Motor neuron (in vitro differentiated cells): Measurements from ENCODE around the gene HERPUD1. TPM values are rescaled to one million over a fixed set of nuclear protein-coding genes. Genes with fewer than 3 reads are reported as not detected.
"Not testable (repeated sequence)": the region's sequence is repeated elsewhere in the genome, so short reads cannot be mapped to it uniquely, and the experiment has no call there.

Experiments
- ATAC-seq, 8 experiments: fragments of 200-7000 bp; cut with Tn5 transposase; replicated peaks in 6 of 8; 2 replicates each; pipeline ENCODE4 v1.8.0; 2021; ENCODE audit warnings: mild to moderate bottlenecking in 8 of 8, moderate library complexity in 8 of 8
- H3K27ac ChIP-seq, 2 donors: fragments of 250-450 bp; sonication (Bioruptor Pico); 2 replicates each; pipeline ENCODE4 v1.9.0; 2021; ENCODE audit warnings: antibody characterized with exemption in 2 of 2, mild to moderate bottlenecking in 2 of 2, moderate library complexity in 1 of 2
- H3K4me1 ChIP-seq, 2 donors: fragments of 250-450 bp; sonication (Bioruptor Pico); replicated peaks in 1 of 2; 2 replicates each; pipeline ENCODE4 v1.6.1; 2021; ENCODE audit warnings: antibody characterized with exemption in 2 of 2, mild to moderate bottlenecking in 2 of 2, moderate library complexity in 1 of 2
- H3K4me3 ChIP-seq, 5 donors: fragments of 250-450 bp; sonication (Bioruptor Pico); 2 replicates each; pipeline ENCODE4 v1.9.0; 2021; ENCODE audit warnings: antibody characterized with exemption in 5 of 5, mild to moderate bottlenecking in 5 of 5, moderate library complexity in 4 of 5
- WGBS, 10 experiments: fragments of 450-650 bp; shearing (Covaris generic); methylation state at CpG; one replicate each; pipeline ENCODE4 v1.0.0; 2022; 5-methylcytosine and 5-hydroxymethylcytosine counted together
- in situ Hi-C, 9 experiments: fragments of 400-800 bp; cut with MboI; loops; one replicate each; pipeline ENCODE4 v1.15.0; 2021; ENCODE audit warnings: low sequenced_read_pairs in 9 of 9, low pct_unique_long_range_greater_than_20kb in 2 of 9; ENCODE audit not compliant: unreplicated experiment in 9 of 9
- total RNA-seq, 8 experiments: library from RNA; unstranded; fragments of 300-600 nt; gene quantifications; 2 replicates each; pipeline versions ENCODE4 v1.2.3 to v1.2.4, GENCODE V29; 2022

Gene HERPUD1, protein sequence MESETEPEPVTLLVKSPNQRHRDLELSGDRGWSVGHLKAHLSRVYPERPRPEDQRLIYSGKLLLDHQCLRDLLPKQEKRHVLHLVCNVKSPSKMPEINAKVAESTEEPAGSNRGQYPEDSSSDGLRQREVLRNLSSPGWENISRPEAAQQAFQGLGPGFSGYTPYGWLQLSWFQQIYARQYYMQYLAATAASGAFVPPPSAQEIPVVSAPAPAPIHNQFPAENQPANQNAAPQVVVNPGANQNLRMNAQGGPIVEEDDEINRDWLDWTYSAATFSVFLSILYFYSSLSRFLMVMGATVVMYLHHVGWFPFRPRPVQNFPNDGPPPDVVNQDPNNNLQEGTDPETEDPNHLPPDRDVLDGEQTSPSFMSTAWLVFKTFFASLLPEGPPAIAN
- 100 to 1,000 TPM in 6 of 8 experiments, 10 to 100 TPM in 2; 53.4 to 218 (median 119) TPM for total RNA-seq

DNA sequence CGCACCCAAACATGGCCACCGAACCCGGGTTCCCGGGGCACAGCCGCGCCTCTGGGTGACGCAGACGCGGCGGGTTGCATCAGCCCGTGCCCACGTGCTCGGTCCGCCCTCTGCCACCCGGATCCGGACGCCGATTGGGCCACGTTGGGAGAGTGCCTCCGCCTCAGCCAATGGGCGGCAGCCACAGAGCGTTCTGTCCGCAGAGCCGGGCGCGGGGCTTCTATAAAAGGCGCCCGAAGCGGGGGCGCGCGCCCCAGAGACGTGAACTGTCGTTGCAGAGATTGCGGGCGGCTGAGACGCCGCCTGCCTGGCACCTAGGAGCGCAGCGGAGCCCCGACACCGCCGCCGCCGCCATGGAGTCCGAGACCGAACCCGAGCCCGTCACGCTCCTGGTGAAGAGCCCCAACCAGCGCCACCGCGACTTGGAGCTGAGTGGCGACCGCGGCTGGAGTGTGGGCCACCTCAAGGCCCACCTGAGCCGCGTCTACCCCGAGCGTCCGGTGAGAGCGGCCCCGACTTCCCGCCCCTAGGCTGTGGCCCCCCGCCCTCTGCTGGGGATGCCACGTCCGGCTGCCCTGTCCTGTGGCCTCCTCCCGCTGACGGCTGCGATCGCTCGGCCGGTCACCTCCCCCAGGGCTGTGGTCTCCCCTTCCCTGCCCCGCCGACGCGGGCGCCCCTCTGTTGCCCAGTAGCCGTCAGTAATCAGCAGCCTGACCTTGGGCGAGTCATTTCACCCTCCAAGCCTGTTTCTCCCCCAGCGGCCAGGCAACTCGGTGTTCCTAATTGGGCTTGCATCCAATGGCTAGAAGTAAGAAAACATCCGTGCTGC lies at the start of gene HERPUD1:
Gene HERPUD1 (plus strand): TSS at position 251 of the 829 bp plus-strand sequence. CDS start 103 bp downstream, at position 354.
- ATAC-seq, result peak; percentile 85 to 94 (median 92)
- Histone ChIP-seq H3K4me1 (peaks cover 13 to 15% of the 10 kb centered on the region in 2 donors), H3K27ac (peak within 1 kb of the TSS; percentile 98), H3K4me3 (peak within 1 kb of the TSS; percentile 68 to 93 (median 86))
- in situ Hi-C loops, result no loop called here
- WGBS, 10 experiments, result 0% methylated on average over 4 of the region's 83 CpGs; no CpG with 5 or more reads in 9 of the 10 experiments

DNA sequence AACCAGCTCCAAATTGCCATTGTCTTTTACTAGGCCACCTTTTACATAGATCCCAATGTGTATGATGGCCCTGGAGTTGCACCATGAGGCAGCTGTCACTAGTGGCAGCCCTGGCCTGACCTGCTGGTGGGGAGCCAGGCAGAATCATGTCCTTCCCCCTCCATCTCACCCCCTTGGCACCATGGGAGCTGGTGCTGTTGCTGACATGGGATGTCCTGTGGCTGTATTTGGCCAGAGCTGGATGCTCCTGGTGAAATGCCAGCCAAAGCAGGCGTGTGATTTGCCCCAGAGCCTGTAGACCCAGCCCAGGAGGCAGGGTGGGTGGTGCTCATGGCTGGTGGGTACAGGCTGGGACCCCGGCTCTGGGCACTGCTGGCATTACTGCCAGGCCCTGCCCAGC lies 48.4 kb upstream of the HERPUD1 start:
- 80% methylated on average over 1 of the region's 2 CpGs; no CpG with 5 or more reads in 9 of the 10 experiments for WGBS, 10 experiments
- no peak overlapping the region for H3K27ac ChIP-seq
- H3K4me3 ChIP-seq, result no peak overlapping the region
- no peak for ATAC-seq
- in situ Hi-C loops, result no loop called here
- H3K4me1 ChIP-seq, result no peaks in the 10 kb centered on the region

DNA sequence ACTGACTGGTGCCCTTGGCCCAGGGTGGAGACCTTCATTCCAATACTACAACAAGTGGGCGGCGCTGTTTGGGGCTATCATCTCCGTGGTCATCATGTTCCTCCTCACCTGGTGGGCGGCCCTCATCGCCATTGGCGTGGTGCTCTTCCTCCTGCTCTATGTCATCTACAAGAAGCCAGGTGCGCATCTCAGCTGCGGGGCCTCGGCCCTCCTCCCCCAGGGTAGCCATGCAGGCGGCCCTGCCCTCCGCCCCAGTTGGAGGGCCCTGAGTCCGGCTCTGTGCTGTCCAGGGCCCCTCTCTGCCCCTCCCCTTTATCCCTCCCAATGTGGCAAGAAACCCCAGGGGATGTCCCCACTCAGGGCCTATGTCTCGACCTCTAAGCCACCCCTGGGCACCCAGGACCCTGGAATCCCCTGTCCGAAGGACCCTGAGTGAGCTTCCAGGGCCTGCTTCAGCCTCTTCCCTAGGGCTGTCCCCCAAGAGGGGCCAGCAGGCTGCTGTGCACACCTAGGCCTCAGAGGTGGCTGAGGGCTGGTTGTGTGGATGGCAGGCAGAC lies 47.8 kb upstream of the HERPUD1 start:
- no peak overlapping the region for H3K27ac ChIP-seq
- H3K4me3 ChIP-seq, result no peak overlapping the region
- in situ Hi-C loops, result no loop called here
- ATAC-seq, result no peak
- WGBS, 10 experiments, result 95 to 100% methylated on average over 1 to 4 of the region's 14 CpGs; no CpG with 5 or more reads in 8 of the 10 experiments
- no peaks in the 10 kb centered on the region for H3K4me1 ChIP-seq

DNA sequence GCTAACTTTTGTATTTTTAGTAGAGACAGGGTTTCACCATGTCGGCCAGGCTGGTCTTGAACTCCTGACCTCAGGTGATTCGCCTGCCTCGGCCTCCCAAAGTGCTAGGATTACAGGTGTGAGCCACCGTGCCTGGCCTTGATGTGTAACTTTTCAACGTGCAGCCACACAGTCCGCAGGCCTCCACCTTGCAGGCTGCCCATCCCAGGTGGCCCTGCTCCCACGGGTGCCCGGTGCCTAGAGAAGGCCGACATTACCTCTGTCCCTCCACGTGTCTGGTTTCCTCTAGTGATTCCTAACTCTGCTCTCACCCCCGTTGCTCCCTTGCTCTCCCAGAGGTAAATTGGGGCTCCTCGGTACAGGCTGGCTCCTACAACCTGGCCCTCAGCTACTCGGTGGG lies 47.0 kb upstream of the HERPUD1 start:
- in situ Hi-C loops, H3K27ac ChIP-seq, H3K4me3 ChIP-seq, ATAC-seq, H3K4me1 ChIP-seq: not testable (repeated sequence)
- 68 to 90% (median 82%) methylated on average over 1 to 7 of the region's 13 CpGs; no CpG with 5 or more reads in 4 of the 10 experiments for WGBS, 10 experiments

DNA sequence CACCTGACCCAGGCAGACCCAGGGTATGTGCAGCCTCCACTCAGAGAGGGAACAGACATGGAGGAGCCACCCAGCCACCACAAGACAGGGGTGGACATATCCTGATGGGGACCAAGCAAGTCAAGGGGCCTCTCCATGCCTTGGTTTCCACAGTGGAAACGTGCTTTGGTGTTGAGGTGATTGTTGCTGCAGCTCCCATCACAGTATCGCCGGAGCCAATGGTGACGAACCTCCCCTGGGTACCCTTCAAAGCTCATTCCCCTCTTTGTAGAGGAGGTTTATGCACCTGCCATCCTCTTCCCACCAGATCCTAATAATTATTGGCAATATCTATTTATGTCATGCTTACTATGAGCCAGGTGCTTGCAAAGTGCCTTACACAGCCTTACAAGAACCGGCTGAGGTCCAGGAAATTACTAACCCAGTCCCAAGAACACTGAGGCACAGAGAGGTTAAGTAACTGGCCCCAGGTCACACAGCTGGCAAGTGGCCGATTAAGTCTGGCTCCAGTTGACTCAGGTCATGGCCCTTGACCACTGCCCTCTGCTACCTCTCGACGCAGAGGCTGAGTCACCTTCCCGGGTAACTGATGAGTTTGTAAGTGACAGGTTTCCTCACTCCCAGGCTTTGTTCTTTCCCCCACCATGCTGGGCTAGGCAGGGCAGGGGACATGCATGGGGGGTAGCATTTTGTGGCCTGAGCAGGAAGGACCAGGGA lies 46.3 kb upstream of the HERPUD1 start:
- Histone ChIP-seq H3K4me1 (no peaks in the 10 kb centered on the region), H3K4me3 (no peak overlapping the region), H3K27ac (no peak overlapping the region)
- in situ Hi-C loops, result no loop called here
- 53 to 100% (median 88%) methylated on average over 1 to 4 of the region's 9 CpGs; no CpG with 5 or more reads in 4 of the 10 experiments for WGBS, 10 experiments
- no peak for ATAC-seq

DNA sequence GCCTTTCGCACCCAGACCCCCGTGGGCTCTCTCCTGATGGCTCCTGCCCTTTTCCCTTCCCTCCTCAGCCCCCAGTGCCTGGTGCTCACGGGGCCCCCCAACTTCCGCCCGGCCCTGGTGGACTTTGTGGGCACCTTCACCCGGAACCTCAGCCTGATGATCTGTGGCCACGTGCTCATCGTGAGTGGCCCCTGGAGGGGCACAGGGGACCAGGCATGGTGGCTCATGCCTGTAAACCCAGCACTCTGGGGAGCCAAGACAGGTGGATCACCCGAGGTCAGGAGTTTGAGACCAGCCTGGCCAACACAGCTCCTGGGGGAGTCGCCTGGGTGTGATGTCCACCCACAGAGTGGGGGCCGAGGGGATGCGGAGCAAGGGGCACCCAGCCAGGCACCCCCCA lies 45.6 kb upstream of the HERPUD1 start:
- Histone ChIP-seq H3K4me1 (no peaks in the 10 kb centered on the region), H3K27ac (no peak overlapping the region), H3K4me3 (no peak overlapping the region)
- ATAC-seq, result no peak
- WGBS, 10 experiments, result 83 to 100% (median 100%) methylated on average over 1 to 4 of the region's 12 CpGs; no CpG with 5 or more reads in 7 of the 10 experiments
- in situ Hi-C loops, result no loop called here

DNA sequence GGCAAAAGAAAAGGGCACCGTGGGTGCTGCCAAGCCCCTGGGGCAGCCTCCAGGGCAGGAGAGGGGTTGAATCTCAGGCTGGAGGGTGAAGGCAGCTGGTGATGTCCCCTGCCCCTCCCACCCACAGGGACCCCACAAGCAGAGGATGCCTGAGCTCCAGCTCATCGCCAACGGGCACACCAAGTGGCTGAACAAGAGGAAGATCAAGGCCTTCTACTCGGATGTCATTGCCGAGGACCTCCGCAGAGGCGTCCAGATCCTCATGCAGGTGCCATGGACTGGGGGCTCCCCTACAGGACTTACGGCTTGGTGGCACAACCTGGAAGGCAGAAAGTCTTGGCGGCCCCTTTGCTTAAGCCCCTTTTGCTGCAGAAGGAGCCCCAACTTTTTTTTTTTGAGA lies 45.1 kb upstream of the HERPUD1 start:
- Histone ChIP-seq H3K27ac (no peak overlapping the region), H3K4me3 (no peak overlapping the region), H3K4me1 (no peaks in the 10 kb centered on the region)
- in situ Hi-C loops, result no loop called here
- WGBS, 10 experiments, result 69 to 83% (median 78%) methylated on average over 2 to 8 of the region's 9 CpGs; no CpG with 5 or more reads in 7 of the 10 experiments
- ATAC-seq, result no peak

DNA sequence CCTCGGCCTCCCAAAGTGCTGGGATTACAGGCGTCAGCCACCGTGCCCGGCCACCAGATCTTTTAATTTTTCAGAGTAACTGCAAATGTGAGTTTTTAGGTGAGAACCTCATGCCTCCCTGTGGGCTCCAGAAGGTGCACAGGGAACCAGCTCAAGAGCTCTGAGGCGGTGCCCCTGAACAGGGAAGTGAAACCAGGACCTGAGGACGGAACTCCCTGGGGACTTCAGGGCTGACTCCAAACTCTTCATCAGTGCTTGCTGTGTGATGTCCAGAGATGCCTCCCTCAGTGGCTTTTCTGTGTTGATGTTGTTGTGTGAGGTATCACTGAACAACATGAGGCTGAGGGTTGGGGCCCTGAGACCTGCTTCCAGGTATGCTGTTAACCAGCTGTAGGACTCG lies 43.1 kb upstream of the HERPUD1 start:
- Histone ChIP-seq H3K4me1 (no peaks in the 10 kb centered on the region), H3K4me3 (no peak overlapping the region), H3K27ac (no peak overlapping the region)
- in situ Hi-C loops, result no loop called here
- 60 to 80% (median 67%) methylated on average over 1 of the region's 7 CpGs; no CpG with 5 or more reads in 7 of the 10 experiments for WGBS, 10 experiments
- no peak for ATAC-seq

DNA sequence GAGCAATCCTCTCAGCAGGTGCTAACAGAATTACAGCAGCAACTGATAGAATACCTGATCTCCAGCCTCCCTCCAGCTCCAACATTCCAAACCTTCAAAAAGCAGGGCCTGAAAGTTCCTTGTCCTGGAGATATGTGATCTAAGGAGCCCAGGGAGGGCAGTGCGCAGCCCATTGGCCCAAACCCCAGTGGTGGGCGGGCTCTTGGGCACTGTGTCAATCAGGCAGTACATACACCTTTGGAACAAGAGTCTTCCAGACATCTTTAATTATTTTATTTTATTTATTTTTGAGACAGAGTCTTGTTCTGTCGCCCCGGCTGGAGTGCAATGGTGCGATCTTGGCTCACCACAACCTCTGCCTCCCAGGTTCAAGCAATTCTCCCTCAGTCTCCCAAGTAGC lies 42.7 kb upstream of the HERPUD1 start:
- no peak overlapping the region for H3K4me3 ChIP-seq
- ATAC-seq, result peak in 1 of 8 experiments; percentile 65
- no peak overlapping the region for H3K27ac ChIP-seq
- no peaks in the 10 kb centered on the region for H3K4me1 ChIP-seq
- 77 to 100% (median 83%) methylated on average over 1 to 5 of the region's 5 CpGs; no CpG with 5 or more reads in 4 of the 10 experiments for WGBS, 10 experiments
- in situ Hi-C loops, result no loop called here

DNA sequence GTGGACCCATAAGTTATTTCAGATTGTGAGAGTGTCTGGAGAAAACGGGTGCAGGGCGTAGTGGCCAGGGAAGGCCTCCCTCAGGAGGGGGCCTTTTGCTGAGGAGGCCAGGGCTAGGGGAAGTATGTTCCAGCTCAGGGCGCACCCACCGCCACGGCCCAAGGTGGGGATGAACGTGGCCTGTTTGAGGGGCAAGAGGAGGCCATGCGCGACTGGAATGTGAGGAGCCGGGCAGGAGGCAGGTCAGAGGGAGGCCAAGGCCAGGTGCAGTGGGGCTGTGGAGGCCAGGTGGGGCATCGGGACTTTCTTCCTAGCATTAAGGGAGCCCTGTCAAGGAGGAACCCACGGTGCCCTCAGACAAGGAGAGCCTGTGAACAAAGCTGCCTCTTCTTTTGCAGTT lies 40.3 kb upstream of the HERPUD1 start:
- ATAC-seq, result no peak
- H3K4me1 ChIP-seq, result no peaks in the 10 kb centered on the region

DNA sequence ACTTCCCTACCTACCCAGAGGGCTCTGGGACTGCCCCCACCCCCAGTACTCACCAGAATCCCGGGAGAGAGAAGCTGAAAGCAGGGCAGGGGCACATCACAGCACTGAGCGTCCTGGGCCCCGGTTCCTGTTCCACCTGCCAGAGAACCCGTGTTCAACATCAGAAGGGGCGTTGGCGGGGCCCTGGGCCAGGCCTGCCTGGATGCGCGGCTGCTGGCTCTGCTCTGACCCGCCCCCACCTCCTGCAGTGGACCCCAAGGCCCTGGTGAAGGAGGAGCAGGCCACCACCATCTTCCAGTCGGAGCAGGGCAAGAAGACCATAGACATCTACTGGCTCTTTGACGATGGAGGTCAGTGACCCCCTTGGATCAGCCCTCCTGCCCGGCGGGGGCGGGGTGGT lies 39.2 kb upstream of the HERPUD1 start:
- H3K4me3 ChIP-seq, result no peak overlapping the region
- no peak overlapping the region for H3K27ac ChIP-seq
- no peak for ATAC-seq
- in situ Hi-C loops, result no loop called here
- H3K4me1 ChIP-seq, result no peaks in the 10 kb centered on the region
- 70% methylated on average over 2 of the region's 14 CpGs; no CpG with 5 or more reads in 9 of the 10 experiments for WGBS, 10 experiments

More for the DNA sequence above, 40.3 kb upstream of the HERPUD1 start:
- Histone ChIP-seq H3K4me3 (no peak overlapping the region), H3K27ac (no peak overlapping the region)
- WGBS, 10 experiments, result 33 to 93% (median 47%) methylated on average over 2 to 9 of the region's 11 CpGs; no CpG with 5 or more reads in 5 of the 10 experiments
- in situ Hi-C loops, result no loop called here

DNA sequence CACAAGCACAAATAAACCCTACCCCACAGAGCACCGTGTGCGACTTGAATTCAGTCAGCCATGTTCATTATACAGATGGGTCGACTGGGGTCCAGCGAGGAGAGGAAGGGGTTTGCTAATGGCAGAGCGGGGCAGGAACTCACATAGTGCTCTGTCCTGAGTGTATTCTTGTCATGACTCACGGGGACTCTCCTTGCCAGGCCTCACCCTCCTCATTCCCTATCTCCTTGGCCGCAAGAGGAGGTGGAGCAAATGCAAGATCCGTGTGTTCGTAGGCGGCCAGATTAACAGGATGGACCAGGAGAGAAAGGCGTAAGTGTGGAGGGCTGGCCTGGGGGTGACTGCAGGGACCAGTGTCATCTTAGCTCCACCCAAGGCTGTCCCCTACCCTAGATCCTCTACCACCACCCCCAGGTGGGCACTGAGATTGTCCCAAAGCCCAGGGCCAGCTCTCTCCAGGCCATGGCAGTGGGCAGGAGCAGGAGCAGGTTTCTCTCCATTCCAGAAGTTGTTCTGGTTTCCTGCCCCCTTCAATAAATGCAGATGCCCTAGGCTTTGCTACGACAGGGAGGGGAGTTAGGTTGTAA lies 37.5 kb upstream of the HERPUD1 start:
- Histone ChIP-seq H3K4me1 (no peaks in the 10 kb centered on the region), H3K4me3 (no peak overlapping the region), H3K27ac (no peak overlapping the region)
- in situ Hi-C loops, result no loop called here
- 14 to 100% (median 86%) methylated on average over 1 to 7 of the region's 12 CpGs; no CpG with 5 or more reads in 1 of the 10 experiments for WGBS, 10 experiments
- no peak for ATAC-seq
